Small intestine (tissue), 7 donors: ENCODE data around the gene PPP1R12B. TPM values are rescaled to one million over a fixed set of nuclear protein-coding genes. Genes with fewer than 3 reads are reported as not detected.
"Not testable (repeated sequence)": the region's sequence is repeated elsewhere in the genome, so short reads cannot be mapped to it uniquely, and the experiment has no call there.

Source experiments
- DNase-seq, 2 donors: peaks; one replicate each; pipeline versions ENCODE4 v3.0.0 to v3.0.0-alpha.2; 2013
- FAIRE-seq: peaks from 2 replicates; lab custom pipeline; 2012; peaks lifted over from hg19 to GRCh38; lab: Jason Lieb, UNC
- H3K27ac ChIP-seq, 3 donors: one replicate each; pipeline ENCODE4 v1.5.1; 2013; ENCODE audit warnings: low read length in 2 of 3, mild to moderate bottlenecking in 2 of 3, control low read depth in 1 of 3, inconsistent platforms in 1 of 3, low read depth in 1 of 3, moderate library complexity in 1 of 3
- H3K27me3 ChIP-seq, 3 donors: one replicate each; pipeline ENCODE4 v1.6.1; 2013; ENCODE audit warnings: low read length in 3 of 3, inconsistent platforms in 1 of 3; ENCODE audit not compliant: control insufficient read depth in 3 of 3, insufficient read depth in 3 of 3
- H3K36me3 ChIP-seq, 3 donors: one replicate each; pipeline ENCODE4 v1.6.1; 2013; ENCODE audit warnings: low read length in 3 of 3, inconsistent platforms in 1 of 3, low read depth in 1 of 3, mild to moderate bottlenecking in 1 of 3, moderate library complexity in 1 of 3; ENCODE audit not compliant: control insufficient read depth in 3 of 3, insufficient read depth in 2 of 3
- H3K4me1 ChIP-seq, 3 donors: one replicate each; pipeline ENCODE4 v1.6.1; 2013; ENCODE audit warnings: low read length in 2 of 3, inconsistent platforms in 1 of 3, low read depth in 1 of 3, mild to moderate bottlenecking in 1 of 3, moderate library complexity in 1 of 3; ENCODE audit not compliant: control insufficient read depth in 3 of 3, insufficient read depth in 2 of 3
- H3K4me3 ChIP-seq, 3 donors: one replicate each; pipeline ENCODE4 v1.5.1; 2013; ENCODE audit warnings: low read length in 3 of 3, control low read depth in 1 of 3, inconsistent platforms in 1 of 3, low read depth in 1 of 3, mild to moderate bottlenecking in 1 of 3, moderate library complexity in 1 of 3
- H3K9me3 ChIP-seq, 2 donors: one replicate each; pipeline ENCODE4 v1.6.1; 2013; ENCODE audit warnings: low read depth in 1 of 2, low read length in 1 of 2; ENCODE audit not compliant: control insufficient read depth in 2 of 2, insufficient read depth in 1 of 2
- WGBS, 3 donors: extraction: QIAGEN DNeasy Blood & Tissue Kit; methylation state at CpG; one replicate each; pipeline ENCODE4 v1.1.7; 2013; 5-methylcytosine and 5-hydroxymethylcytosine counted together
- polyA plus RNA-seq, 4 donors: library from polyadenylated mRNA; stranded (reverse) in 3 of 4; unstranded in 1 of 4; fragments of 200-250 nt in 3 of 4; fragments of 120-200 nt in 1 of 4; gene quantifications; one replicate each; pipeline versions ENCODE4 v1.2.1 to v1.2.3, GENCODE V29; 2013
- donor health status: healthy with polysubstance abuse.
- donor health status: control.
- donor health status: control.
- donor health status: Bipolar disorder and iron deficiency.
- donor health status: healthy.

PPP1R12B gene
- polyA plus RNA-seq, 4 donors = 1.1 to 18.1 (median 8.6) TPM

DNA sequence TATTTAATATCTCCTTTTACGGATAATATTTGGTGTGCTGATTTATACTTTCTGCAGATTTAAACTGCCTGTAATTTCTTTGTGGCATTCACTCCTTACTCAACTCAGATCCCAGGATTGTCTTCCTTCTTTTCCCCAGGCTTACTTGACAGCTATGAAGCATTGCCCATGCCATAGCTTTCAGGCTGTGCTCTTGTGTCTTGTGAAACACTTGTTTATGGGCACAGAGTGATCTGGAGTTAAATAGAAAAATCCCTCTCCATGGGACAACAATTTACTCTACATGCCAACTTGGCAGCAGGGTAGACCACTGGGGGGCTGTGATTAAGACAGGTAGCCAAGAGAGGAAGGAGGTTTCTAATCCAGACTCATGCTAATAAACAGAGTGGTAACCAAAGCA lies 57.4 kb downstream of the PPP1R12B start:
- no peaks in the 10 kb centered on the region for H3K4me1 ChIP-seq
- DNase-seq = no peak
- no peak overlapping the region for H3K27ac ChIP-seq
- H3K4me3 ChIP-seq = no peak overlapping the region
- WGBS, 3 donors = 93 to 96% (median 96%) methylated on average over 1 of the region's 1 CpG
- no peak for FAIRE-seq
- H3K36me3 ChIP-seq = no peaks in the 10 kb centered on the region
- H3K27me3 ChIP-seq = no peaks in the 10 kb centered on the region
- H3K9me3 ChIP-seq = no peaks in the 10 kb centered on the region

- H3K36me3 ChIP-seq, FAIRE-seq, H3K4me3 ChIP-seq, DNase-seq, H3K4me1 ChIP-seq, H3K27ac ChIP-seq, H3K27me3 ChIP-seq, H3K9me3 ChIP-seq: not testable (repeated sequence)
- WGBS, 3 donors = 76 to 86% (median 77%) methylated on average over 2 of the region's 2 CpGs
Observed at GRCh38 chr1:202406896-202407295, 58.4 kb downstream of the PPP1R12B start.

DNA sequence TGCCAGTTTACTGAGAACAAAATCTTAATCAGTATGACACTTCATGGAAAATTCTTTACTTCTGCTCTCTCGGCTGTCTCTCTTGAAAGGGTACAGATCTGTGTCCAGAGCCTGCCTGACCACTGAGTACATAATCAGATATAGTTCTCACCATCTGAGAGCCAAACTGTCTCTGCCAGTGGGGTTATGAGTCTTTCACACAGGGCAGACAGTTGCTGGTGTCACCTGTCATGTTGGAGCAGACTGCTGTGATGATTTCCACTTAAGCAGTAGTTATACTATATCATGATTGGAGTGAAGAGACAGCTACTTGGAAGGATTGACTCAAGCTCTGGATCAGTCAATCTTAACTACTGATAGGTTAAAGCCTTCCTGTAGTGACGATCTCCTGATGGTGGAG lies 58.9 kb downstream of the PPP1R12B start:
- H3K9me3 ChIP-seq, FAIRE-seq, DNase-seq, H3K4me1 ChIP-seq, H3K27ac ChIP-seq, H3K27me3 ChIP-seq, H3K36me3 ChIP-seq, H3K4me3 ChIP-seq: not testable (repeated sequence)
- WGBS, 3 donors = 82 to 86% (median 86%) methylated on average over 2 of the region's 2 CpGs

DNA sequence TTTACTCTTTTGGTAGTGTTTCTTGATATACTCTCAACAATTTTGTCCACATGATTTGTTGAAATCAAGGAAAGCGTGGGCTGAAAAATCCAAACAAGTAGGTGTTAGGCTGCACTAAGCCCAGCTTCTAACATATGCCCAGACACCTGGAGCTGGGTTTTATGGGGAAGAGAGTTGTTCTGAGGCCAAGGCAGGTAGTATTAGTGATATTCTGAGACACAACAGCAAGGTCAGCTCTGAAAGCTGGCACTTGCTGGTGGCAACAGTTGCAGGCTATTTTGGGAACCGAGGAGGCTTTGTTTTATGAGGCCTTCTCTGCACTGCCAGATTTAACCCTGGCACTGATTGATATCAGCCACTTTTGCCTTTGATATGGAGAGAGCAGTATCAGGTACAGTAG lies 61.8 kb downstream of the PPP1R12B start:
- WGBS, 3 donors = 51 to 66% (median 60%) methylated on average over 2 of the region's 2 CpGs
- not testable (repeated sequence) for FAIRE-seq, H3K4me3 ChIP-seq, H3K9me3 ChIP-seq, DNase-seq, H3K4me1 ChIP-seq, H3K27me3 ChIP-seq, H3K36me3 ChIP-seq, H3K27ac ChIP-seq

DNA sequence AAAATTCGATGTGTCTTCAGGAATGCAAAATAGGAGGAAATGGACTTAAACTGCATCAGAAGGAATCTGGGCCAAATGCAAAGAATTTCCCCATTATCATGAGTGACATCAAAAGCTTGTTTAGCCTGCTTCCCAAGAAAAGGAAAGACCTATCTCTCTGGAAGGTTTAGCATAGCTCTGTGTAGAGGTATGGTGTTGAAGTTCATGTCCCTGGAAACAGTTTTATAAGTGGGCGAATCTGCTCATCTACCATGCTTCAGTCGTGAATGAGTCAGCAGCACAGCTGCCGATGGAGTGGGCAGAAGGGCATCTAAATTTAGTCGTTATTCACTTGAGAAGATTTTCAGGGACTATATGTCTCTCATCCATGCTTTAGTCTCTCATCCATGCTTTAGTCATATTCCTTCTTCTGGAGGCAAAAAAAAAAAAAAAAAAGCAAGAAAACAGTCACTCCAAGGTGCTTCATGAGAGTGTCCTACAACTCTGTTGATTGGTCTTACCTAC lies 62.4 kb downstream of the PPP1R12B start:
- 50 to 60% (median 57%) methylated on average over 5 of the region's 5 CpGs for WGBS, 3 donors
- FAIRE-seq = not testable (repeated sequence)

DNA sequence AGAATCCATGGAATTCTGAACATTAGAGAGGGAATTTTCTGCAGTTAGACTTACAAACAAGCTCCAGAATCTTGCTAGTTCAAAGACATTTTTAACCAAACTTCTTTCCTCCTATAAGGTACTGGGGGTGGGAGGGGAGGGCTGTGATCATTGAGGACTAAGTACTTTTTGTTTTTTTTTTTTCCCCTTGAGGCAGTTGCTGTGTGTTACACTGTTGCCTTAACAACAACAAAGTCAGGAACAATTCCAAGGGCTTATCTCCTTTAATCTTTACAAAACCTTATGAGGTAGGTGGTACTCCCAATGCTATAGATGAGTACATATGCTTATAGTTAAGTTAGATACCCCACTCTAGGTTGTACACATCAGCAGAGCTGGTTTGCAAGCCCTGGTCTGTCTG lies 62.9 kb downstream of the PPP1R12B start:
- no peaks in the 10 kb centered on the region for H3K9me3 ChIP-seq

More for the DNA sequence above, 62.4 kb downstream of the PPP1R12B start:
- H3K36me3 ChIP-seq, H3K27ac ChIP-seq, H3K27me3 ChIP-seq, H3K4me1 ChIP-seq, H3K9me3 ChIP-seq, DNase-seq, H3K4me3 ChIP-seq: not testable (repeated sequence)

DNA sequence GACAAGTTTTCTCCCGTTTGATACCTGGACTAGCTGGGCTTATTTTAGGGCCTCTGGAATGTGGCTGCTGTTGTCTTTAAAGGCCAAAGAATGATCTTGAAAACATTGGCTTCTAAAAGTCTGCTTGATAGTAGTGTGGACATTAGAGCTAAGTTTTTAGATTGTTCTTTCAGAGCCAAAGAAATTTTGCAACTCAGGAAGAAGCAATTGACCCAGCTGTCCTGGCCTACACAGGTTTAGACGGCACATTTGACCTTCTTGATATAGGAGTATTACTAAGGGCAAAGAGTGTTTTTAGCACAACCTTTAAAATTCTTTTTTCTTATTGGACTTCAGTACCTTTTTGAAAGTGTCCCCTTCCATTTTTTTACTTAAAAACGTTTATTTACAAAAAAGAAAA lies 63.9 kb downstream of the PPP1R12B start:
- FAIRE-seq, DNase-seq: not testable (repeated sequence)
- 57 to 62% (median 61%) methylated on average over 3 of the region's 3 CpGs for WGBS, 3 donors

More for the DNA sequence above, 62.9 kb downstream of the PPP1R12B start:
- Histone ChIP-seq H3K4me1 (no peaks in the 10 kb centered on the region), H3K27ac (no peak overlapping the region), H3K4me3 (no peak overlapping the region), H3K27me3 (no peaks in the 10 kb centered on the region), H3K36me3 (no peaks in the 10 kb centered on the region)
- FAIRE-seq (no peak), DNase-seq (no peak)

DNA sequence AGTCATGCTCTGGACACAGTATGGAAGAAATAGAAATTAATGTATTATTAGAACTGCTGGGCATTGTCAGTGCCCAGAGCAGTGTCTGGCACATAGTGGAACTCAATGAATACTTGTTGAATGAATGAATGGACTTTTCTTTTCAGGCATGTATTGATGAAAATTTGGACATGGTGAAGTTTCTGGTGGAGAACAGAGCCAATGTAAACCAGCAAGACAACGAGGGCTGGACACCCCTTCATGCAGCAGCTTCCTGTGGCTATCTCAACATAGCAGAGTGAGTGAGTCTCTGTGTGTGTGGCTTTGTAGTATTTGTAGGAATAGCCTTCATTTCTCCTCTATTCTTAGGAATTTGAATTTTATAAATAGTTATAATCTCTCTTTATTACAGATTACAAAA lies 68.1 kb downstream of the PPP1R12B start:
- DNase-seq (no peak), FAIRE-seq (no peak)
- Histone ChIP-seq H3K4me3 (no peak overlapping the region), H3K9me3 (no peaks in the 10 kb centered on the region), H3K4me1 (no peaks in the 10 kb centered on the region), H3K27ac (no peak overlapping the region), H3K27me3 (no peaks in the 10 kb centered on the region), H3K36me3 (no peaks in the 10 kb centered on the region)
- WGBS, 3 donors = 64 to 76% (median 72%) methylated on average over 1 of the region's 1 CpG

More for the DNA sequence above, 63.9 kb downstream of the PPP1R12B start:
- H3K4me3 ChIP-seq, H3K27me3 ChIP-seq, H3K36me3 ChIP-seq, H3K9me3 ChIP-seq, H3K4me1 ChIP-seq, H3K27ac ChIP-seq: not testable (repeated sequence)

DNA sequence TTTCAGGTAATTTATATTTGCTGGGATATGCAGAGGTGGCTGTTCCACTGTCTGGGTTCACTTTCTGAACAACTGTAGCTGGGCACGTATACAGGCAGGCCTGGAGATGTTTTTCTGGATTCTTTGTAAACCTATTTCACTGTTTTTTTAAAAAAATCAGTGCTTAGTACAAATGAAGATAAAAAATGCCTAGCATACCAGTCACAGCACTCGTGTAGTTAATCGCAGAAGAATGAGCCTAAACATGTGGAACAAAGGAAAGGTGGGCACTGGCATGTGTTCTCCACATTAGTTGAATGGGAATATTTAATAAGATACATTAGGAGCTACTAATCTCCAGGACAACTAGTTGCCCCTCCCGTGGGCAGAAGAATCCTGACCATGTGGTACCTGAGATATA lies 68.6 kb downstream of the PPP1R12B start:
- H3K4me3 ChIP-seq, H3K27ac ChIP-seq, H3K9me3 ChIP-seq, H3K4me1 ChIP-seq, FAIRE-seq, DNase-seq, H3K36me3 ChIP-seq, H3K27me3 ChIP-seq: not testable (repeated sequence)
- WGBS, 3 donors = 88 to 91% (median 89%) methylated on average over 3 to 4 of the region's 4 CpGs
